ENCODE measurements around the gene KIF25.

The KIF25 gene

GRCh38 chr6:168005796-168006195, 8.3 kb downstream of the KIF25 start:
- H3K4me2 ChIP-seq (ENCODE audit: low read depth, low read length, poor library complexity, severe bottlenecking): no peak overlapping the region
- no peaks in the 10 kb centered on the region for H3K27me3 ChIP-seq (ENCODE audit: insufficient read depth, low read length, poor library complexity, severe bottlenecking)
- no peaks in the 10 kb centered on the region for H4K20me1 ChIP-seq (ENCODE audit: insufficient read depth, low read length, poor library complexity, severe bottlenecking)
- H3K9ac ChIP-seq (ENCODE audit: low read depth, low read length, poor library complexity, severe bottlenecking): no peak overlapping the region
- TF ChIP-seq EZH2phosphoT487 (IDR thresholded peaks at IDR 0.05; ENCODE audit: borderline replicate concordance) (no peak), CTCF (conservative IDR thresholded peaks at IDR 0.05; ENCODE audit: low read length) (no peak)
- no peak overlapping the region for H3K4me3 ChIP-seq (ENCODE audit: low read length, poor library complexity, severe bottlenecking)
- H3K36me3 ChIP-seq (ENCODE audit: insufficient read depth, low read length): no peaks in the 10 kb centered on the region
- no peak overlapping the region for H2AFZ ChIP-seq (ENCODE audit: low read length)
- H3K4me1 ChIP-seq (ENCODE audit: insufficient read depth, low read length, poor library complexity, severe bottlenecking): no peaks in the 10 kb centered on the region
- no peaks in the 10 kb centered on the region for H3K9me2 ChIP-seq (replicated peaks; ENCODE audit: low read depth, low read length)
- no peaks in the 10 kb centered on the region for H3K79me2 ChIP-seq (ENCODE audit: insufficient read depth, low read length)
- H3K9me3 ChIP-seq (ENCODE audit: insufficient read depth, low read depth, low read length): peaks cover 17% of the 10 kb centered on the region
- H3F3A ChIP-seq (ENCODE audit: low read depth): no peaks in the 10 kb centered on the region

- Histone ChIP-seq H3K4me3 (ENCODE audit: low read length, poor library complexity, severe bottlenecking) (no peak overlapping the region), H3K27me3 (ENCODE audit: insufficient read depth, low read length, poor library complexity, severe bottlenecking) (no peaks in the 10 kb centered on the region), H3K4me2 (ENCODE audit: low read depth, low read length, poor library complexity, severe bottlenecking) (no peak overlapping the region), H3K9me2 (replicated peaks; ENCODE audit: low read depth, low read length) (no peaks in the 10 kb centered on the region), H2AFZ (ENCODE audit: low read length) (no peak overlapping the region), H3K4me1 (ENCODE audit: insufficient read depth, low read length, poor library complexity, severe bottlenecking) (no peaks in the 10 kb centered on the region), H3F3A (ENCODE audit: low read depth) (no peaks in the 10 kb centered on the region), H3K79me2 (ENCODE audit: insufficient read depth, low read length) (no peaks in the 10 kb centered on the region), H3K9ac (ENCODE audit: low read depth, low read length, poor library complexity, severe bottlenecking) (no peak overlapping the region), H3K9me3 (ENCODE audit: insufficient read depth, low read depth, low read length) (peaks cover 13% of the 10 kb centered on the region), H4K20me1 (ENCODE audit: insufficient read depth, low read length, poor library complexity, severe bottlenecking) (no peaks in the 10 kb centered on the region), H3K36me3 (ENCODE audit: insufficient read depth, low read length) (no peaks in the 10 kb centered on the region)
- TF ChIP-seq CTCF (conservative IDR thresholded peaks at IDR 0.05; ENCODE audit: low read length) (no peak), EZH2phosphoT487 (IDR thresholded peaks at IDR 0.05; ENCODE audit: borderline replicate concordance) (no peak)
These were observed 10.3 kb downstream of the KIF25 start for GRCh38 chr6:168007592-168008338.

- Histone ChIP-seq H2AFZ (ENCODE audit: low read length) (no peak overlapping the region), H3K36me3 (ENCODE audit: insufficient read depth, low read length) (no peaks in the 10 kb centered on the region), H3K27me3 (ENCODE audit: insufficient read depth, low read length, poor library complexity, severe bottlenecking) (no peaks in the 10 kb centered on the region), H3K4me1 (ENCODE audit: insufficient read depth, low read length, poor library complexity, severe bottlenecking) (no peaks in the 10 kb centered on the region), H3K9me3 (ENCODE audit: insufficient read depth, low read depth, low read length) (peaks cover 15% of the 10 kb centered on the region), H3K4me3 (ENCODE audit: low read length, poor library complexity, severe bottlenecking) (no peak overlapping the region), H3K79me2 (ENCODE audit: insufficient read depth, low read length) (no peaks in the 10 kb centered on the region), H3F3A (ENCODE audit: low read depth) (no peaks in the 10 kb centered on the region), H4K20me1 (ENCODE audit: insufficient read depth, low read length, poor library complexity, severe bottlenecking) (no peaks in the 10 kb centered on the region), H3K9ac (ENCODE audit: low read depth, low read length, poor library complexity, severe bottlenecking) (no peak overlapping the region), H3K4me2 (ENCODE audit: low read depth, low read length, poor library complexity, severe bottlenecking) (no peak overlapping the region), H3K9me2 (replicated peaks; ENCODE audit: low read depth, low read length) (no peaks in the 10 kb centered on the region)
- no peak for TF ChIP-seq EZH2phosphoT487 (IDR thresholded peaks at IDR 0.05; ENCODE audit: borderline replicate concordance)
- TF ChIP-seq CTCF (conservative IDR thresholded peaks at IDR 0.05; ENCODE audit: low read length): no peak
These were observed 11.9 kb downstream of the KIF25 start for GRCh38 chr6:168009331-168009730.

Data from Loucy (cell line).